GM18520 (cell line): ENCODE data around the gene CMIP.
"Not testable (repeated sequence)": the region's sequence is repeated elsewhere in the genome, so short reads cannot be mapped to it uniquely, and the experiment has no call there.

Source experiments
- ATAC-seq: cut with Tn5 transposase; IDR thresholded peaks from one replicate; pipeline ENCODE4 v1.9.1; 2021; ENCODE audit not compliant: unreplicated experiment

CMIP gene

DNA sequence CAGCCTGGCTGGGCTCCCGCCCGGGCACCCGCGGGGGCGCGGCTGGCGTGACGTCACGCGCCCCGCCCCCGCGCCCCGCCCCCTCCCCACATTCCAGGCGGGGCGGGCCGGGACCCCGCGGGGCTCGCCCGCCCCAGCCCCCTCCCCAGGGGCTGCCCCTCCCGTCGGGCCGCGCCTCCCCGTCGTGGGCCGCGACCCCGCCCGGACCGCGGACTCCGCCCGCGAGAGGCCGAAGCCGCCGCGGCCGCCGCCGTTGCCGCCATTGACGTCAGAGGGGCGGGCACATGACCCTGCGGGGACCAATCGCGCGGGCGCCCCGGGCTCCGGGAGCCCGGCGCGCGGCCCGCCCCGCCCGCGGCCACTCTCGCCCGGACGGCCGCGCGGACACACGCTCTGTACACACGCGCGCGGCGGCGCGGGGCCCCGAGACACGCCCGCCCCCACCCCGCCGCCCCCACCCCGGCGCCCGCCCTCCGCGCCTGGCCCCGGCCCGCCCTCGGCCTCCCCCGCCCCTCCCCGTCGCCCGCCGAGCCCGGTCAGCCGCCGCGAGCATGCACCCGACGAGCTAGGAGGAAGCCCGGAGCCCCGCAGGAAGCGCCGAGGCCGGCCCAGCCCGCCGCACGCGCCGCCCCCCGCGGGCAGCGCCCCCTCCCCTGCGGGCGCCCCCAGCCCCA, at the start of gene CMIP:
Gene CMIP, plus strand, starts transcription at position 361 of the 674 bp plus-strand sequence.
- peak; percentile 83 for ATAC-seq

DNA sequence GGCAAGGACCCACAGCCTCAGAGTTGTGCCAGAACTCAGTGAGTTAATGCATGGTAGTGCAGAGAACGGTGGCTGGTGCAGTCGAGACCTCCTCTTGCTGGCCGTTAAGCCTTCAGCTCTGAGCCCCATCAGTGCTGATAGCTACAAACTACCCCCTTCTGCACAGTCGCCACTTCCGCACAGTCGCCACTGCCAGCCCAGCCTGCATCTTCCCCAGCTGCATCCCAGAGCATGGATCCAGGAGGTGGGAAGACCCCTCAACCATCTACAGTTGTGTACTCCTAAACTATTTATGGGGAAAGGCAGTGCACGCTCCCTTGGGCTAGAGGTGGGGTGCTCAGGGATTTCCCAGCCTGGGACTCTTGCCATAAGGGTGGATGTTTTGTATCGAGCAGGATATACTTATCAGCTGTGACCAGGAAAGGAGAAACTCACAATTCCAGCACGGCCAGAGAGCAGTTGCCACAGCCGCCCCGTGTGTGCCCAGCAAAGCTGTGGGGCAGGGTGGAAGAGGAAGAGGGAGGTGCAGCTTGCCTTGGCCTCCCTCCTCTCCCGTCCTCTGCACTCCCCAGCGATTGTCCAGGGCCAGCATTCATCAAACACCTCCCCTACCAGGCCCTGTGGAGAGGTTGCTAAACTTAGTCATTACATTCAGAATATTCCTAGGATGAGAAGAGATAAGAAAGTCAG, 49.5 kb upstream of the CMIP start:
- ATAC-seq, result no peak

DNA sequence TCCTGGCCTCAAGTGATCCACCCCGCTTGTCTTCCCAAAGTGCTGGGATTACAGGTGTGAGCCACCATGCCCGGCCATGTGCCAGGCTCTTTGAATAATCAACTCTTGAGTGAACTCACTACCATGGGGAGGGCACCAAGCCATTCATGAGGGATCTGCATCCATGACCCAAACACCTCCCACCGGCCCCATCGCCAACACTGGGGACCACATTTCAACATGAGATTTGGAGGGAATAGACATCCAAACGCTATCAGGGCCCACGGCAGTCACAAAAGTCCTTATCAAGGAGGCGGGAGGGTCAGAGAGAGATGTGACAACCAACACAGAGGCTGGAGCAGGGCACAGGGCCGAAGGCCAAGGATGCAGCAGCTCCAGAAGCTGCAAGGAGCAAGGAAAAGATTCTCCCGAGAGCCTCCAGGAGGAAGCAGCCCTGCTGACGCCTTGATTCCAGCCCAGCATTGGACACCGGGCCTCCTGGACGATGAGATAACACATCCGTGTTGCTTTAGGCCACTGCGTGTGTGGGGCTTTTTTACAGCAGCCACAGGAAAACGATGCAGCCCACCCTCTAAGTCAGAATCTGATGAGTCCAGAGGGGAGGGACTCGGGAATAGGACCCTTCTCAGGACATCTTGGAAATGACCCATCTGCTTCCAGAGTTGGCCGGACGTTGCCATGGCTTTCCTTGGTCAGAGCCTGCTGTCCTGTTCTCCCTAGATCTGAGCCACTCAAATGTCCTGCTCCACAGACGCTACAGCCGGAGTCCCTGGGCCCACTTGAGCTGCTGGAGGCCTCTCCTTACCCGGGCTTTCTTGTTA, 47.3 kb upstream of the CMIP start:
- no peak for ATAC-seq

DNA sequence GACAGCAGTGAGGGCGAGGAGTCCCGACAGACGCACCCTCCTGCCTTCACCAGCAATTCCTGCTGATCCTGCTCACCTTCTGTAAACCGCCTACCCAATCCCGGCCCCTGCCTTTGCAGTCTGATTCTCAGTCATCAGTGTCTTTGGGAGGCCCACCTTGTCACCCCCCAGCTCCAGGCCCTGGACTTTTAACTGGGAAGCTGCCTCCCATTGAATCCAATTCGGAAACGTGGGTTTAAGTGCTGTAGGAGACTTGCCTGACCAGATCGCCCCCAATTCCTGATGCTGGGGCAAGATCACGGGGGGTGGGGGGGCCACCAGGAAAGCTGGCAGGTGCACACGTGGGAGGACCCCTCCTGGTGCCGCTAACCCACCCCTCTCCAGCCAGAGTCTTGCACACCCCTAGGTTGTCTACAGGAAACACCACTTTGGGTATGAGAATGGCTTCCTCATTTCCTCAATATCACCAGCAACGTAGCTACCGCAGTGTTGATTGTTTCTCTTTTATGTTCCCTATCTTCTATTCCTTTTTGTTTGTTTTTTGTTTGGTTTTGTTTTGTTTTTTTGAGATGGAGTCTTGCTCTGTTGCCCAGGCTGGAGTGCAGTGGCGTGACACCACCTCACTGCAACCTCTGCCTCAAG, 46.6 kb upstream of the CMIP start:
- no peak for ATAC-seq

DNA sequence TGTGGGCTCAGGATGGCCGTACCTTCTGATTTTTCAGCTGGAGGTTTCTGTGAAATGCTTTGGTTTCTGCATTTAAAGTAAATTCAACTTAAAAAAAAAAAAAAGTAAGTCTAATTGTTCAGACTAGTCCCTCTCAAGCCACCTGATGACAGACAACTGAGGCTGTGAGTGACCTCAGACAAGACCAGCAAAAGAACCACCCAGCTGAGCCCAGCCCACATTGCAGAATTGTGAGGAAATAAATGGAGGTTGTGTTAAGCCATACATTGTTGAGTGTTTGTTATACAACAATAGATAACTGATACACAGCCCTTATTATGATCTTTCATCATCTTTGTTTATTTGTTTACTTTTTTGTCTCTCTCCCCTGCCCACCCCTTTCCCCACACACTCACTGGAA, 44.7 kb upstream of the CMIP start:
- ATAC-seq, result no peak

DNA sequence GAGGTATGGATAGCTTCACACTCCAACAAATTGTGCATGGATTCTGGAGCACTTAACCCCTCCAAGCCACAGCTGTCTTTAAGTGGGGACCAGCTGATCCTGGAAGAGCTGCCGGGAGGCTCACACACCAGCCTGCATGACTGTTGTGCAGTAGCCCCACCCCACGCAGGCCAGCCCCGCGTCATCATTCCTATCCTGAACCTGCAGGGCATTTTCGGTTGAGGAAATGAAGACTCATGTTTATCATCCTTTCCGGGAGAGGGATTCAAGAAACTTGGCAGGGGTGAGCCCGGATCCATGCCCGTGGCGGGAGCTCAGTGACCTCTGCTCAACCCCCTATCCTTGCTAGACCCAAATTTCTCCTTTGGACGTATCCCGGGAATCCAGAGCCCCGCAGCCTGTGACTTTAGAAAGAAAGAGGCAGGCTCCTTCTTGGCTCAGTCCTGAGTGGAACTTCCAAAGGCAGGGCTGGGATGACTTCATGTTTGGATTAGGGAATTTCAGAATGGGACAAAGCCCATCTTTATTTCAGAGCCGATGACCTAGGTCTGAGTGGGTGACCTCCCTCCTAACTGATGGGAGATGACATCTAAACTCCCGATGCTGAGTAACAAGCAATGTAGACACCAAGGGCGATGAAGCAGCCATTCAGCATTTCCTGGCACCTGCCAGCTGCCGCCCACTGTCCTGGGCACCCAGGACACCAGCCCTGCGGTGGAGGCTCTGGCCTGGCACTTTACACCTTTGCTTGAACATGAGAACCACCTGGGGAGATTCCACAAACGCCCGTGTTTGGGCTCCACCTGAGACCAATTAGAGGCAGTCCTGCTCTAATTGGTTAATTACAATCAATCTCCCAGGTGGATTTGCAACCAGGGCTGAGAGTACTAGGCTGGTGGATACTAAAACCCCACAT, 43.3 kb upstream of the CMIP start:
- no peak for ATAC-seq

DNA sequence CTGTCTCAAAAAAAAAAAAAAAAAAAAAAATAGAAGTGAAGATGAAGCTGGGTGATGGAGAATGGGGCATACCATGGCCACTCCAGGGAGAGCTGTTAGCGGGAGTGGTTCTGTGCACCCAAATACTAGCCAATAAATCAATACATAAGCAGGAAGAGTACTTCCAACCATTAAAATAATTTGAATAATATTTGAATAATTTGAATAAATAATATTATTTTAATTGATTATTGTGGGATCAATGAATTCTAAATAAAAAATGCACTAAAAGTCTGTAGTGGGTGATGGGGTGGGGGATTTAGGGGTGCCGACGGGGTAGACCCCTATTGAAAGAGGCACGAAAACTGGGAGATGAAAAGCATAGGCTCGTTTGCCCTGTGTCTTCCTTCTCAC, 41.4 kb upstream of the CMIP start:
- ATAC-seq, result no peak

DNA sequence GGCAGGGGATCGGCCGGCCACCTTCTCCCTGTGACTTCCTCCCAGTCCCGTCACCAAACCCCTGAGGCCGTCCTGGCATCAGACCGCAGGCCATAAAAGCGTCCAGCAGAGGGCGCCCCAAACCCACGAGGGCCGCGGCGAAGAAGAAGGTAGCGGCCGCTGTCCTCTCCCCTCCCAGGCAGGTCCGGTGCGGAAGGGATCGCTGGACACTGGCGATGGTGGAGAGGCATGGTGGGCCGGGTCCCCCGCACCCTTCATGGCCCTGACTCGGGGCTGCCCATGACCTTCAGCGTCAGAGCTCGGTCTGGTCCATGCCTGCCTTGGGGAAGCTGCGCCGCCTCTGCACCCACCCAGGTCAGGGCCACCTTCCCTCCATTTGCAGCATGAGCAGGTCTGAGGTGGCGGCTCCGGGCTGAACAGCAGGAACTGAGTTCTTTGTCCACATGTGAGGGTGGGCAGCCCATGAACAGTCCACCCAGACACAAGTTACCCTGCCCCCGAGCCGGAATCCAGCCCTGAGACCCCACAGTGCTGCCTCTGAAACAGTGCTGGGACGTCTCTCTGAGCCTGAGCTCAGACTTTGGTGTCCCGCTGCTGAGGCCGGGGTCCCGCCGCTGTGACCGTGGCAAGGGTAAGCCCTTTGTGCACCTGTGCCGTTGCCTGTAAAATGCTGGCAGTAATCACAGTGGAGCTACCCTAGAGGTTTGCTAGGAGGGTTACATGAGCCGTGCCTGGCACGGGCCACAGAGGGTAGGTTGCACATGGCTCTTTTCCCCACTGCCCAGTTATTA, 40.8 kb upstream of the CMIP start:
- no peak for ATAC-seq

DNA sequence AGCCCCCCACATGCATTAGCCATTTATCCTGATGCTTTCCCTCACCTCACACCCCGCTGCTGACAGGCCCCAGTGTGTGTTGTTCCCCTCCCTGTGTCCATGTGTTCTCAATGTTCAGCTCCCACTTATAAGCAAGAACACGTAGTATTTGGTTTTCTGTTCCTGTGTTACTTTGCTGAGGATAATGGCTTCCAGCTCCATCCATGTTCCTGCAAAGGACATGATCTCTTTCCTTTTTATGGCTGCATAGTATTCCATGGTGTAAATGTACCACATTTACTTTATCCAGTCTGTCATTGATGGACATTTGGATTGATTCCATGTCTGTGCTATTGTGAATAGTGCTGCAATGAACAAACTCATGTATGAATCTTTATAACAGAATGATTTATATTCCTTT, 39.6 kb upstream of the CMIP start:
- not testable (repeated sequence) for ATAC-seq

DNA sequence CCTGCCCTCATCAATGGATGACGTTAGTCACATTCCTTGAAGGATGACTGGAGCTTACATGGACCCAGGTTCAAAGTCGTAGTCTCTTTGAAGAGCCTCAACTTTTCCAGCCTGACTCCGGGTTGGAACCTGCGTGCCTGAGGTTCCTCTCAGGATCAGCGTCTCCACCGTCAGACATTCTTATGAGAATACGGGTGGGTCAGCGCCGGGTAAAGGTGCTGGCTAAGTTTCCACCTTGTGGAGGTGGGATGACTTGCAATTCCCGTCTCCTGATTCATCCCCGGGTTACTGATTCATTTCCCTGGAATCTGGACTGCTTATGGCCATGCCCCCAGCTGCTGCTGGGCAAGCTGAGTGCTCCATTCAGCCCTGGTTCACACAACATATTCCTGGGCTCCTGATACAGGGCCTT, 38.9 kb upstream of the CMIP start:
- ATAC-seq, result no peak

DNA sequence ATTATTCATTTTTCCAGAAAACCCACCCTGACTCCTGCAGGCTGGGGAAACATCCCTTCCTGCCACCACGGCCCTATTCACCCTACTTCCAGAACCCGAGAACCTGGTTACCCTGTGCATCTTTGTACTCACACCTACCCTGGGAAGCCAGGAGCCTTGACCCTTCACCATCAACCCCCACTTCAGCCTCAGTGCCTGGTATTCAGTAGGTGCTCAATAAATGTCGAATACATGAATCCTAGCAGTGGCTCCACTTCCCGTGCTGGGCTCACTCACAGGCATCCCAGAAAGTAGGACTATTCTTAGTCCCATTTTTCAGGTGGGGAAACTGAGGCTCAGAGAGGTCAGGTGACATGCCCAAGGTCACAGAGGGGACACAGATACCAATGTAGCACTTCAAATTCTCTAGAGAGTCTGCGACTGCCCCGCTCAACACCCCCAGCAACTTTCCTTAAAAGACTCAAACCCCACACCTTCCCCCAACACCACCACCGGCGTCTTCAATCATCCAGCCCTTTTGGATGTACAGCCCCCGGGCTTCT, 36.1 kb upstream of the CMIP start:
- ATAC-seq, result no peak

DNA sequence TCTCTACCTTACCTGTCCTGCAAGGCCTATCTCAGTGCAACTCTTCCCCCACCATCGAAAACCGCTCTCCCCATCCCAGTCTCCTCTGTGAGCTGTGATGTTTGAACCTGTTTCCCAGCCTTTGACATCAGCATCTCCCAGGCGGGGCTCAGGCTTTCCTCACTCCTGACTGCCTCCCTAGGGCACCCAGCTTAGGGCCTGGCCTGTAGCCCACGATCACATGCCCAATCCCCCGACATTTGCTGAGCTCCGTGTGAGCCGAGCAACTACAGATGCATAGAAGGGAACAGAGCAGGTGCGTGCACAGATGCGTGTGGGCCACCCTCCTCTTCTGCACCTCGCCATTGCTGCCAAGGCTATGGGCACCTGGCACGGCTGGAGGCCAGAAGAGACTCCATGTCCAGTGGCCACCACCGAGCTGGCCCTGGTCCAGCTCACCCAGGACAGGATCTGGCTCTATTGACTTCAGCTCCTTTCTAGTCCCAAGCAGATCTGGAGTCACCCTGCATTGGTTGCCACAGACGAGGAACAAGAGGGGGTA, 35.5 kb upstream of the CMIP start:
- ATAC-seq, result no peak

DNA sequence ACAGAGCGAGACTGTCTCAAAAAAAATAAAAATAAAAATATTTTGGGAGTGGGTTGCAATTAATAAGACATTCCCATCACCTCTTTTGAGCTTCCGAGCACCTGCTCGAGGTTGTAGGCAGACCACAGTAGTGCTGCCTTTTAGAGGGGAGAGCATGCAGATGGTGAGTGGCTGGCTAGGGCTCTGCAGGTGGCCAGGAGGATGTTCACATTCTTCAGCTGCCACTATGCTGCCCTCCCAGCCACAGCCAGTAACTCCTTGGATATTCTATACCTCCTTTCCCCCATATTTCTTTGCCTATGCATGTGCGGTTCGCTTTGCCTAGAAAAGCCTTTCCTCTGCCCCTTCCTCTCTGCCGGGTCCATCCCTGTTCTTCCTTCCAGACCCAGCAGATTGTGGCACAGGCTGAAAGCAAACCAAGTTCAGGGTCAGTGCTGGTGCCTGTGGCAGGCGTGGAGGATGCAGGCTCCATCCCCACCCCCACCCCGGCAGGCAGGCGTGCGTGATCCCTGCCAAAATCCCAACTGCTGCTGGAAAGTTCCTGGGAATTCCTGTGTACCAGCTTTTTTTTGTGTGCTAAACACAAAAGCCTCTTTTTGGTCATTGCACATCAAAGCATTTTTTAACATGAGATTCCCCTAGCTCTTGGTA, 33.8 kb upstream of the CMIP start:
- no peak for ATAC-seq

DNA sequence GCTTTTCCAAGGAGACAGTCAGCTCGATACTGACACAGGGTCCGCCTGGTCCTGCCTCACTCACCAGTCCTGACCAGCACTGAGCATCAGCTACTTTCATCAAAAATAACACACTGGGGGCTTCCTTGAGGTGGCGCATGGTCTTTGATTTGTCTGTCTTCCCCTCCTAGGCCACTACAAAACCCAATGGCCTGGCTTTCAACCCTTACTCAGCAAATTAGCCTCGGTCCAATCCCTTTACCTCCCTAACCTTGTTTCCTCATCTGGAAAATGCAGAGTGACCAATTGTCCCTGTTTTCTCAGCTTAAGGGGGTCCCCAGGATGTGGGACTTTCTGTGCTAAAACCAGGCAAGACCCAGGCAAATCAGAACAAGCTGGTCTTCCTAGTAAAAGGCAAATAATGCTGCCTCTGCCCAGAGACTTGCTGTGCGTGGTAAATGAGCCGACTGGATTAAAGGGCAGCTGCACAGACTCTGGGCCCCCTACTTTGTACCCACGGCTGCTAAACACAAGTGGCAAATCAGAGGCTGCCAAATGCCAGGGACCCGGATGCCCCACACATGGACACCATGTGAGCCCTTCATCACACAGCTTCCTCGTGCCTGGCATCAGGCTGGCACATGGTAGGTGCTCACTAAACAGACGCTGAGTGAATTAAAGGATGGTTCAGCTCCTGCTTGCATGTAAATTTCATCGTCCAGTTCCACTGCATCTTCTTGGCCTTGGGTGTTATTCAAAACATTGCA, 31.2 kb upstream of the CMIP start:
- no peak for ATAC-seq

DNA sequence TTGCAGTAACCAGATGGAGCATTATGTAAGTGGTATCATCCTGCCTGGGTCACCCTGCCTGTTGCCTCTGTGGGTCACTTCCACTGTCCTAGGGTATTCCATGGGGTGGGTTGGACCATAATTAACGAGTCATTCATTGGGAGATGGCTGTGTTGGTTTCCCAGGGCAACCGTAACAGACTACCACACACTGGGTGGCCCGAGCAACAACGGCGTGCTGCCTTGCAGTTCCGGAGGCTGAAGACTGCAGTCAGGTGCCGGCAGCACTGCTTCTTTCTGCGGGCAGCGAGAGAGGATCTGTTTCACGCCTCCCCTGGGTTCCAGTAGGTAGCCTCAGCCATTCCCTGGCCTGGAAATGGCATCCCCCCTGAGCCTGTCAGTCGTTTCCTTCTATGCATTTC, 28.9 kb upstream of the CMIP start:
- ATAC-seq, result no peak

DNA sequence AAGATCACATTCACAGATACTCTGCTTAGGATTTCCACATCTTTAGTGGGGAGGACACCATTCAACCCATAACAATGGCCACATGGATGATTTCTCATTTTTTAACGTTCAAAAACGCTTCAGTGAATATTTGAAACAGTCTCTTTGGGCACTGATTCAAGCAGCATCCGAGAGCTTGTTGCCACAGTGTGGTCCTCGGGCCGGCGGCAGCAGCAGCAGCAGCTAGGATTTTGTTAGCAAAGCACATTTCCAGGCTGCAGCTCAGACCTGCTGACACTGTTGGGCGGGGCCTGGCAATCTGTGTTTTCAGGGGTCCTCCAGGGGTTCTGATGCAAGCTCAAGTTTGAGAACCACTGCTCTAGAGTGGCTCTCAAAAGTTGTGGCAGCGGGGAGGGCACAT, 27.9 kb upstream of the CMIP start:
- ATAC-seq, result no peak

DNA sequence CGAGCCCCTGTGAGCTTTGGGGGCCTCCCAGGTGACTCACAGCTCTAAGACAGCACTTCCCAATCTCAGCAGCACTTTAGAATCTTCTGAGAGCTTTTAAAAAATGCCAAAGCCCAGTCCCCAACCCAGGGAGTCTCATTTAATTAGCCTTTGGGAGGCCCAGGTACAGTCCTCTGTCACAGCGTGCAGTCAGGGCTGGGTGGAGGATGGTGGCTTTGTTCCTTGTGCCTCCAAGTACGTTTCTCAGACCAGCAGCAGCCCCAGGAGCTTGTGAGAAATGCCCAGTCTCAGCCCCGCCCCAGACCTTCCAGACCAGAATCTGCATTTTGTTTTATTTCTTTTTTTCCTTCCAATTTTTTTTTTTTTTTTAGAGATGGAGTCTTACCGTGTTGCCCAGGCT, 27.4 kb upstream of the CMIP start:
- no peak for ATAC-seq

DNA sequence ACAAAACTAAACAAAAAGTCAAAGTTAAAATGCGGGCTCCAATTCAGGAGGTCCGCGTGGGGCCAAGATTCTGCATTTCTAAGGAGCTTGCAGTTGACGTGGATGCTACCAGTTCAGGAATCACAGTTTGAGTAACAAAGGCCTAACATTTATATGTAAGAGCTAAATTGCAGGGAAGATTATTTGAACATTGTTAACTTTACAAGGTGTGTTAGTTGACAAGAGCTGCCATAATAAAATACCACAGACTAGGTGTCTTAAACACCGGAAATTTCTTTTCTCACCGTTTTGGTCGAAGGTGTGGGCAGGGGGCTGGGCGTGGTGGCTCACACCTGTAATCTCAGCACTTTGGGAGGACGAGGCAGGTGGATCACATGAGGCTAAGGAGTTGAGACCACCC, 24.8 kb upstream of the CMIP start:
- ATAC-seq, result no peak
